ENCODE measurements around the gene PCNT.
"Not testable (repeated sequence)": the region's sequence is repeated elsewhere in the genome, so short reads cannot be mapped to it uniquely, and the experiment has no call there.

Gene PCNT

GRCh38 chr21:46381541-46381940 lies 57.6 kb downstream of the PCNT start:
- DNase-seq (ENCODE audit: low read depth), result no peak

GRCh38 chr21:46384556-46384955 lies 60.6 kb downstream of the PCNT start:
- DNase-seq (ENCODE audit: low read depth), result no peak

GRCh38 chr21:46385846-46386733 lies 62.1 kb downstream of the PCNT start:
- DNase-seq (ENCODE audit: low read depth), result no peak

GRCh38 chr21:46386734-46387088 lies 62.8 kb downstream of the PCNT start:
- no peak for DNase-seq (ENCODE audit: low read depth)

GRCh38 chr21:46388206-46388880 lies 64.4 kb downstream of the PCNT start:
- DNase-seq (ENCODE audit: low read depth), result no peak

- no peak for DNase-seq (ENCODE audit: low read depth)
These were observed 64.9 kb downstream of the PCNT start for GRCh38 chr21:46388896-46389295.

- no peak for DNase-seq (ENCODE audit: low read depth)
These were observed 66.9 kb downstream of the PCNT start for GRCh38 chr21:46390603-46391545.

- no peak for DNase-seq (ENCODE audit: low read depth)
These were observed 67.8 kb downstream of the PCNT start for GRCh38 chr21:46391773-46392172.

- DNase-seq (ENCODE audit: low read depth), result no peak
These were observed 69.0 kb downstream of the PCNT start for GRCh38 chr21:46392921-46393320.

GRCh38 chr21:46393451-46393940 lies 69.5 kb downstream of the PCNT start:
- no peak for DNase-seq (ENCODE audit: low read depth)

- no peak for DNase-seq (ENCODE audit: low read depth)
These were observed 70.1 kb downstream of the PCNT start for GRCh38 chr21:46393941-46394594.

GRCh38 chr21:46394595-46395104 lies 70.7 kb downstream of the PCNT start:
- DNase-seq (ENCODE audit: low read depth), result no peak

- no peak for DNase-seq (ENCODE audit: low read depth)
These were observed 73.4 kb downstream of the PCNT start for GRCh38 chr21:46397211-46397905.

GRCh38 chr21:46397993-46398392 lies 74.0 kb downstream of the PCNT start:
- no peak for DNase-seq (ENCODE audit: low read depth)

- DNase-seq (ENCODE audit: low read depth), result no peak
These were observed 75.2 kb downstream of the PCNT start for GRCh38 chr21:46399129-46399528.

GRCh38 chr21:46399686-46400085 lies 75.7 kb downstream of the PCNT start:
- DNase-seq (ENCODE audit: low read depth), result no peak

GRCh38 chr21:46401186-46401910 lies 77.4 kb downstream of the PCNT start:
- no peak for DNase-seq (ENCODE audit: low read depth)

GRCh38 chr21:46402421-46402820 lies 78.5 kb downstream of the PCNT start:
- DNase-seq (ENCODE audit: low read depth), result no peak

GRCh38 chr21:46403234-46403811 lies 79.4 kb downstream of the PCNT start:
- DNase-seq (ENCODE audit: low read depth), result not testable (repeated sequence)

GRCh38 chr21:46404306-46404705 lies 80.3 kb downstream of the PCNT start:
- no peak for DNase-seq (ENCODE audit: low read depth)

All from non-pigmented ciliary epithelial cell (primary cell).